Measurements from ENCODE around the gene STYXL2.

Gene STYXL2

DNA sequence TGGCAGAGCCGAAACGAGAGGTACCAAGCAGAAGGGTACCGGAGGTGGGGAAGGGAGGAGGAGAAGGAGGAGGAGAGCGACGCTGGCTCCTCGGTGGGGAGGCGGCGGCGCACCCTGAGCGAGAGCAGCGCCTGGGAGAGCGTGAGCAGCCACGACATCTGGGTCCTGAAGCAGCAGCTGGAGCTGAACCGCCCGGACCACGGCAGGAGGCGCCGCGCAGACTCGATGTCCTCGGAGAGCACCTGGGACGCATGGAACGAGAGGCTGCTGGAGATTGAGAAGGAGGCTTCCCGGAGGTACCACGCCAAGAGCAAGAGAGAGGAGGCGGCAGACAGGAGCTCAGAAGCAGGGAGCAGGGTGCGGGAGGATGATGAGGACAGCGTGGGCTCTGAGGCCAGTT, 32.4 kb downstream of the STYXL2 start:
- DNase-seq, result no peak
- in situ Hi-C loops (cut with HindIII; ENCODE audit: low pct_ligation_motif_present, low pct_unique_long_range_greater_than_20kb, low sequenced_read_pairs), result no loop called here

DNA sequence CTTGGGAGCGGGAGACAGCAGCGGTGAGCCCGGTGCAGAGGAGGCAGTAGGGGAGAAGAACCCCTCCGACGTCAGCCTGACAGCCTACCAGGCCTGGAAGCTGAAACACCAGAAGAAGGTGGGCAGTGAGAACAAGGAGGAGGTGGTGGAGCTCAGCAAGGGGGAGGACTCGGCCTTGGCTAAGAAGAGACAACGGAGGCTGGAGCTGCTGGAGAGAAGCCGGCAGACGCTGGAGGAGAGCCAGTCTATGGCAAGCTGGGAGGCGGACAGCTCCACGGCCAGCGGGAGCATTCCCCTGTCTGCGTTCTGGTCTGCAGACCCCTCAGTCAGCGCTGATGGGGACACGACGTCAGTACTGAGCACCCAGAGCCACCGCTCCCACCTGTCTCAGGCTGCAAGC, 32.9 kb downstream of the STYXL2 start:
- no peak for DNase-seq
- in situ Hi-C loops (cut with HindIII; ENCODE audit: low pct_ligation_motif_present, low pct_unique_long_range_greater_than_20kb, low sequenced_read_pairs), result no loop called here

DNA sequence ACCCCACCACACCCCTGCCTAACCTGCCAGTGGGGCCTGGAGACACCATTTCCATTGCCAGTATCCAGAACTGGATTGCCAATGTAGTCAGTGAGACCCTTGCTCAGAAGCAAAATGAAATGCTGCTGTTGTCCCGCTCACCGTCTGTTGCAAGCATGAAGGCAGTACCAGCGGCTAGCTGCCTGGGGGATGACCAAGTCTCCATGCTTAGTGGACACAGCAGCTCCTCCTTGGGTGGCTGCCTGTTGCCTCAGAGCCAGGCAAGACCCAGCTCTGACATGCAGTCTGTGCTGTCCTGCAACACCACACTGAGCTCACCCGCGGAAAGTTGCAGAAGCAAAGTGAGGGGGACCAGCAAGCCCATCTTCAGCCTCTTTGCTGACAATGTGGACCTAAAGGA, 33.4 kb downstream of the STYXL2 start:
- no peak for DNase-seq
- in situ Hi-C loops (cut with HindIII; ENCODE audit: low pct_ligation_motif_present, low pct_unique_long_range_greater_than_20kb, low sequenced_read_pairs), result no loop called here

DNA sequence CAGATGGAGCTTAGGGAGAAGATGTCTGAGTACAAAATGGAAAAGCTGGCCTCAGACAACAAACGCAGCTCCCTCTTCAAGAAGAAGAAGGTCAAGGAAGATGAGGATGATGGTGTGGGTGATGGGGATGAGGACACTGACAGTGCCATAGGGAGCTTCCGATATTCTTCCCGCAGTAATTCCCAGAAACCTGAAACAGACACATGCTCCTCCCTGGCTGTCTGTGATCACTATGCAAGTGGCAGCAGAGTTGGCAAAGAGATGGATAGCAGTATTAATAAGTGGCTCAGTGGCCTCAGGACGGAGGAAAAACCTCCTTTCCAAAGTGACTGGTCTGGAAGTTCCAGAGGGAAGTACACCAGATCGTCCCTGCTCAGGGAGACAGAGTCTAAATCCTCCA, 33.8 kb downstream of the STYXL2 start:
- no peak for DNase-seq
- in situ Hi-C loops (cut with HindIII; ENCODE audit: low pct_ligation_motif_present, low pct_unique_long_range_greater_than_20kb, low sequenced_read_pairs), result no loop called here

DNA sequence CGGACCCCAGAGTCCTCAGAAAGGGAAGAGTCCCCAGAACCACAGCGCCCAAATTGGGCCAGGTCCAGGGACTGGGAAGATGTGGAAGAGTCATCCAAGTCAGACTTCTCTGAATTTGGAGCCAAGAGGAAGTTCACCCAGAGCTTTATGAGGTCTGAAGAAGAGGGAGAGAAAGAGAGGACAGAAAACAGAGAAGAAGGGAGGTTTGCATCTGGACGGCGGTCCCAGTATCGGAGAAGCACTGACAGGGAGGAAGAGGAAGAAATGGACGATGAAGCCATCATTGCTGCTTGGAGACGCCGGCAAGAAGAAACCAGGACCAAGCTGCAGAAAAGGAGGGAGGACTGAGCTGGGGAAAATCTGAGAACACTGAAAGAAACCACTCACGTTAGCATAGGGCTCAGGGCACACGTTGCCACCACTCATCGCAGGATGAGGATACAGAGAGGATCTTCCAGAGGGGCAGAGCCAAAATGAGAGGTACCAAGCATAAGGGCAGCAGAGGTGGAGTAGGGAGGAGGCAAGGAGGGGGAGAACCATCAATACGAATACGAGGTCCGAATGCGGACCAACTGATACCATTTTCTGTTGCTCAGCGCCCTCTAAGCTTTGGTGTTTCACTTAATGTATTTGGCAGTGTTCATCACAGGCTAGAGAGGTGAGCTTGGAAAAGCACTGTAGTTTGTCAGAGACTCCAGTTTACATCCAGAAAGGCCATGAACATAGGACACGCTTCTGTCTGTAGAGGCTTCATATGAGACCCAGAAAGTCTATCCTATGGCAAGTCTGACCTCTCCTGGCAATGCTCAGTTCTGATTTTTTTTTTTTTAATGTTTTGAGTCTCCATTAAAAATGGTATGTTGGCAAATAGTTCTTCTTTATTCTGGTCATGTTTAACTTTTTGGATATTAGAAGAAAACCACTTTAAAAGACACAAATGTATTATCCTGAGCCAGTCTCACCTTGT, 34.7 kb downstream of the STYXL2 start:
- in situ Hi-C loops (cut with HindIII; ENCODE audit: low pct_ligation_motif_present, low pct_unique_long_range_greater_than_20kb, low sequenced_read_pairs), result no loop called here
- DNase-seq, result peak; percentile 9

DNA sequence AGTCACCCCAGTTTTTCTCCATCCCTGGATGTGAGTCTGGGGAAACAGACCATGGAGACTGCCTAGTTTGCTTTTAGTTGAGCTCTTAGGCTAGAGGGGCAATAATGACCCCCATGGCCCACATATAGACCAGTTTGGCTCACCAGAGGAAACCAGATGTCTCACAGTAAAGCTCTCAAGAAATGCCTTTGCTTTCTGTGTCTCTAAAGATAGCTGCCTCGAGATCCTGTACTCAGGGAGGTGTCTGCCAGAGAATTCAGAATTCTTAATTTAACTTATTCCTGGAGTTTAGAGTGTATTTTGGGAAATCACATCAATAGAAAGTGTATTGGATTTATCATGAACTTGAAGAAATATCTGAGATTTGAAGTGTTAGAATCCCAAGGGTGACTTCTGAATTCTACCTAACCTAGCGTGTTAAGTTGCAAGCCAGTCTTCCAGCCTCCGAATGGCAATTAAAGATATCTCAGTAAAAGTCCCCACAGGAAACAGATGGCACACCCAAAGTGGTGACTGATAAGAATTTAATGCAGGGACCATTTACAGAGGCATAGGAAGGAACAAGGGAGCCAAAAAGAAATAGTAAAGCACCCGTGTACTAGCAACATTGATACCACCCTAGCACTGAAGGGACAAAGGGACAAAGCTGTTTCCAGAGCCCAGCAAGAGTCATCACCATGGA, 37.1 kb downstream of the STYXL2 start:
- DNase-seq, result no peak
- in situ Hi-C loops (cut with HindIII; ENCODE audit: low pct_ligation_motif_present, low pct_unique_long_range_greater_than_20kb, low sequenced_read_pairs), result no loop called here

DNA sequence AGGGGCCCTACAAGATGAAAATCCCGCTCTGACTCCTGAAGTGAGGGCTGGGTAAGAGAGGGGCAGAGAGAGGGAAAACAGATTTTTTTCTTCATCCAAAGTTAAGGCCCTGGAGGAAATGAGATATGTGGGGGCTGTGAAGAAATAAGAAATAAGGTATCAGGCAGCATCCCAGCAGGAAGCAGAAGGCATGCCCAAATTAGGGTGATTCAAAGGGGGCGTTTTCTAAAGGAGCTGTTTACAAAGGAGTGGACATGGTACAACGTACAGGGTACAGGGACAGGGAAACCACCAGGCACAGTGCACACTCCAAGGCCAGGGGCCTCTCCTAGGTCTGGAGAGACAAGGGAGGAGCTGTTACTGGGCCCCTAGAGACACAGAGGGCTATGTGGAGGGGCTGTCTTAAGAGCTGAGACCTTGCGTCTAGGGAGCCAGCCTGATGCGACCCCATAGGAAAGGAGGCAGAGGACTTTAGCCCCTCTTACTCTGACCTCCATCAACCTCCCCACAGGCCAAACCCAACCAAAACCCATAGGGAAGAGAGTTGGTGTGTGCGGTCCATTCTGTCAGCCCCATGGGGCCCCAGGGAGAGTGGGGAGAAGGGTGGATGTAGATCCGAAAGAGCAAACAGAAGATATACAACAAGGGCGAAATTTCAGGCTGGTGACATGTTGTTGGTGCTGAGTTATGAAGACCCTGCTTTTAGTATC, 38.6 kb downstream of the STYXL2 start:
- in situ Hi-C loops (cut with HindIII; ENCODE audit: low pct_ligation_motif_present, low pct_unique_long_range_greater_than_20kb, low sequenced_read_pairs), result no loop called here
- DNase-seq, result no peak

DNA sequence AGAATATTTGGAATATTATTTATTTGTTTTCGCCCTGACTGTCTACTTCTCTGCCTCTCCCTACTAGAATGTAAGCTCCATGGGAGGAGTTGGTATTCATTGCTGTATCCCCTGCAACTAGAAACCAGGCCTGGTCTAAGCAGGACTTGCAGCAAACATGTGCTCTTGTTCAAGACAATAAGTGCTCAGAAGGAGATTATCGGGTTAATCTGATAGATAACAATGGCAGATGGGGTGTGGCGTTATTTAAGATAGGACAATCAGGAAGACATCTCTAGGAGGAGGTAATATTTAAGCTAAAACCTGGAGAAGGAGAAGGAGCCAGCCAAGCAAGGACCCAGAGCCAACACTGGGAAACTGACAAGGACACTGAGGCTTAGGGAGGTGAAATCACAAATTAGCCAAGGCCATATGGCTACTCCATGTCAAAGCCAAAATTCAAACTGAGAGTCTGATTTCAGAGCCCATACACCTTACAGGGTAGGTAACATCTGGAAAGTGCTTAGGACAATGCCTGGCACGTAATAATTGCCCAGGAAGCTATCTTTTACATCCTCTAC, 41.5 kb downstream of the STYXL2 start:
- in situ Hi-C loops (cut with HindIII; ENCODE audit: low pct_ligation_motif_present, low pct_unique_long_range_greater_than_20kb, low sequenced_read_pairs), result no loop called here
- DNase-seq, result no peak

DNA sequence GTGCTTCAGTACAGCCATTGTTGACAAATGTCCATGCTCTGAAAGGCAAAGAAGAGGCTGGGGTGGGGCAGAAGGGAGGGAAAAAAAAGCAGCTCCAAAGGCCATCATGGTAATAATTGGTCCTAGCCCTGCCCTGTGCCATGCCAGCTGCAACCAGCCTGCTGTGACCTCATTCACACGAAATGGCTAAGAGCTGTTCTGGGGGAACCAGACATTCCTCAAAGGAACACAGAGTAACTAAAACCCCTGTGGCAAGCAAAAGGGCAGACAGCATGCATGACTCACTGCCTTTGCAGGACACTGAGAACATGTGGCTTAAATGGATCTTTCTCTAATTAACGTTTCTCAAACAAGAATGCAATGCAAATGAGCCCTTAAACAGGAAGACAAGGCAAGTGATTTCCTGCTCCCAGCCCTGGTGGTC, 42.3 kb downstream of the STYXL2 start:
- DNase-seq, result peak; percentile 7
- in situ Hi-C loops (cut with HindIII; ENCODE audit: low pct_ligation_motif_present, low pct_unique_long_range_greater_than_20kb, low sequenced_read_pairs), result no loop called here

DNA sequence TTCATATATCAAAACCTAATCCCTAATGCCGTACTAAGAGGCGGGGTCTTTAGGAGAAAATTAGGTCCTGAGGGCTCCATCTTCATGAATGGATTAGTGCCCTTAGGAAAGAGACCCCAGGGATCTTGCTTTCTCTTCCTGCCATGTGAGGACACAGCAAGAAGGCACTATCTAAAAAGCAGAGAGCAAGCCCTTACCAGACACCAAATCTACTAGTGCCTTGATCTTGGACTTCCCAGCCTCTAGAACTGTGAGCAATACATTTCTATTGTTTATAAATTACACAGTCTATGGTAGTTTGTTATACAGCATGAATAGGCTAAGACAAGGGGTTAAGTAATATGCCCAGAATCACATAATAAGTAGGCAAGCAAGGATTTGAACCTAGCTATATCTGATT, 42.9 kb downstream of the STYXL2 start:
- DNase-seq, result no peak
- in situ Hi-C loops (cut with HindIII; ENCODE audit: low pct_ligation_motif_present, low pct_unique_long_range_greater_than_20kb, low sequenced_read_pairs), result no loop called here

DNA sequence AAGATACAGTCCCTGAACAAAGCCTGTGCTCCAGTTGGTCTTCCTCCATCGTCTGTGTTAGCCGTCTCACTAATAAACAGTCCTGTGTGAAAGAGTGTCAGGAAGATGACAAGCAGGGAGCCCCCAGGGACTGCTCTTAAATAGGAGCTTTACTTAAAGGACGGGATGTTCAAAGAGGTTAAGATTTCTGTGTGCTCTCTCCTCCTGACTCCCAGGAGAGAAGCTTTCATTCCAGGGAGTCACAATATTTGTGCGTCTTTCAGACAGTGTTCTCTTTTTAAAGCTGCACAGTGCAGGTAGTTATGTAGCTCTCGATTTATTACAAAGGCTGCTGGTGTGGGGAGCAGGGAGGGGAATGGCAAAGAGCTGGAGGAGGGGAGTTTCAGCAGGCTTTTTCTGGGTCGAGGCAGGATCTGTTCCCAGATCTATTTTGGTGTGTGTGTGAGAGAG, 43.5 kb downstream of the STYXL2 start:
- no peak for DNase-seq
- in situ Hi-C loops (cut with HindIII; ENCODE audit: low pct_ligation_motif_present, low pct_unique_long_range_greater_than_20kb, low sequenced_read_pairs), result no loop called here

DNA sequence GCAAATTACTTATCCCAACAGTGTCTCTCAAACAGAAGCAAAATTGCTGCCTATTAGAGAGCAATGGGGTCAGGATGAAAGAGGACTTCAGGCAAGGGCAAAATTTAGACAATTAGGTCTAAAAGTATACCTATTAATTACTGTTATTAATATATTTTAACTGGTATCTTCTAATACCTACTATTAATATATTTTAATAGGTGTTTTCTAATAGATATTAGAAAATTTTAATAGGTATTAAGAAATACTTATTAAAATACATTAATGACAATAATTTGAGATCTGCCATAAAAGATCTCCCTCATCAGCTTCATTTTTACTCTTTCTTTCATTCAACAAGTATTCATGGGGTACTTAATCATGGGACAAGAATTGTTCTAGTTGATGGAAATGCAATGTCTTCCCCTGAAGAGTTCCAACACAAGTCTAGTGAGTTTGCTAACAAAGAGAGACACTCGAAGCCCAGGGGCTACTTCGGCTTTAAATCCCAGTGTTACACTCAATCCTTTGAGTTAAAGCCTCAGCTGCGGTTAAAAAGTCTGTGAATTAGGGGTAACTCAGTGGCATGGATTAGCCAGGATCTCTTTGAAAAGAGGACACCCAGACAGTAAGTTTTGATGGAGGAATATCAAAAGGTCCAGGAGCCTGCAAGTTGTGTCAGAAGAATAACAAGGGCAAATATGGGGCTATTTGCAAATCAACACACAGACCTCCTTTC, 44.1 kb downstream of the STYXL2 start:
- in situ Hi-C loops (cut with HindIII; ENCODE audit: low pct_ligation_motif_present, low pct_unique_long_range_greater_than_20kb, low sequenced_read_pairs), result no loop called here
- DNase-seq, result no peak

DNA sequence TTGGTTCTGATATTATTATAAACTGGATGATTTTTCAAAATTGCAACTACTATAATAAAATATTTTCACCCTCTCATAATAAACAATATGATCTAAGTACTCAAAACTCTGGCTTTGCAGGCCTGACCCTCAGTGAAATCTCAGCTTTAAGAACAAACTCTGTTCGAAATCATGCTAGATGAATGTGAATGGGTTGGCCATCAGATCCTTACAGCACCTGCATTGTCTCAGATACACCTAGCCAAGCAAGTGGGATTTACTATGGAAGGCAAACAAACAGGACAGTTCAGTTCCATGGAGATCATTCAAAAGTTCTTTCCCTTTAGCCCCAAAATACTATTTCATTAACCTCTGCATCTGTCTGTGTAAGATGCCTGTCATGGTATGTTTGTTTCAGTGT, 44.8 kb downstream of the STYXL2 start:
- in situ Hi-C loops (cut with HindIII; ENCODE audit: low pct_ligation_motif_present, low pct_unique_long_range_greater_than_20kb, low sequenced_read_pairs), result no loop called here

DNA sequence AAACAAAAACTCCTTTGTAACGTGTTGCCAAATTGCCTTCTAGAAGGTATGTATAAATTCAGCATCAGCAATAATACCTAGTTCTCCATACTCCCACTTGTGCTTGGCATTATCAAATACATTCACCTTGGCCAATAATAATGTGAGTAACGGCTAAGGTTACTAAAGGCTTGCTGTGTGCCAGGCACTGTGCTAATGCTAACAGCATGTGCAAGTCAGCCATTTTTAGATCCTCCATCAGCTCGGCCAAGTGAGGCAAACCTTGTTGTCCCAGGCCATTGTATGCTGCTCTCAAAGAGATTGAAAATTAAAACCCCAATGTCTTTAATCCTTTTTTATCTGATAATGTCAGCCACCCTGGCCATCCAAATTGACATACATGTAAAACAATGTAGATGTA, 48.1 kb downstream of the STYXL2 start:
- in situ Hi-C loops (cut with HindIII; ENCODE audit: low pct_ligation_motif_present, low pct_unique_long_range_greater_than_20kb, low sequenced_read_pairs), result no loop called here
- DNase-seq, result no peak

More for the DNA sequence above, 44.8 kb downstream of the STYXL2 start:
- DNase-seq, result no peak
